DMS114 treated with DMSO at 0.1 percent for 48 hours (cell line): Measurements from ENCODE around the gene NCAPD2.
"Not testable (repeated sequence)": the region's sequence is repeated elsewhere in the genome, so short reads cannot be mapped to it uniquely, and the experiment has no call there.

Experiments used
- DNase-seq: peaks from one replicate; lab custom pipeline; 2025; ENCODE audit not compliant: unreplicated experiment; lab: John Stamatoyannopoulos, UW

The NCAPD2 gene

GRCh38 chr12:6464531-6464930, 29.4 kb upstream of the NCAPD2 start:
- no peak for DNase-seq

- peak; percentile 50 for DNase-seq
Observed at GRCh38 chr12:6465467-6466183, 28.3 kb upstream of the NCAPD2 start.

GRCh38 chr12:6466184-6466573, 27.7 kb upstream of the NCAPD2 start:
- no peak for DNase-seq

GRCh38 chr12:6466751-6467150, 27.2 kb upstream of the NCAPD2 start:
- DNase-seq = not testable (repeated sequence)

- DNase-seq = not testable (repeated sequence)
Observed at GRCh38 chr12:6467571-6468282, 26.2 kb upstream of the NCAPD2 start.

GRCh38 chr12:6468283-6468575, 25.7 kb upstream of the NCAPD2 start:
- no peak for DNase-seq

GRCh38 chr12:6469092-6469491, 24.8 kb upstream of the NCAPD2 start:
- no peak for DNase-seq

GRCh38 chr12:6469609-6470374, 24.1 kb upstream of the NCAPD2 start:
- no peak for DNase-seq

GRCh38 chr12:6470375-6471163, 23.3 kb upstream of the NCAPD2 start, which contains the start of gene VAMP1:
TSS of gene VAMP1 (minus strand) at chr12:6470677. CDS start at chr12:6470531, 146 bp downstream.
- DNase-seq = peak; percentile 98

GRCh38 chr12:6471989-6472360, 21.9 kb upstream of the NCAPD2 start:
- DNase-seq = no peak

- no peak for DNase-seq
Observed at GRCh38 chr12:6472491-6472890, 21.4 kb upstream of the NCAPD2 start.

GRCh38 chr12:6475233-6475975, 18.5 kb upstream of the NCAPD2 start:
- not testable (repeated sequence) for DNase-seq

- no peak for DNase-seq
Observed at GRCh38 chr12:6476489-6476888, 17.4 kb upstream of the NCAPD2 start.

- DNase-seq = not testable (repeated sequence)
Observed at GRCh38 chr12:6477601-6478377, 16.1 kb upstream of the NCAPD2 start.

GRCh38 chr12:6478416-6478815, 15.5 kb upstream of the NCAPD2 start:
- DNase-seq = no peak

- no peak for DNase-seq
Observed at GRCh38 chr12:6488240-6488639, 5.7 kb upstream of the NCAPD2 start.

- DNase-seq = no peak
Observed at GRCh38 chr12:6489449-6489848, 4.5 kb upstream of the NCAPD2 start.

GRCh38 chr12:6490673-6491072, 3.2 kb upstream of the NCAPD2 start:
- DNase-seq = not testable (repeated sequence)

- DNase-seq = peak; percentile 86
Observed at GRCh38 chr12:6492838-6493496, 935 bp upstream of the NCAPD2 start, which contains the start of gene MRPL51. TSS of gene MRPL51 (minus strand) at chr12:6493262. CDS start at chr12:6493136, 126 bp downstream.
